MM.1S (cell line): ENCODE data around the gene ORC4.

ENCODE experiments used
- DNase-seq: peaks from one replicate; pipeline ENCODE4 v3.0.0-alpha.2; 2015
- H2AFZ ChIP-seq: fragments of 300-600 bp; sonication (generic); 2 replicates; pipeline ENCODE4 v1.6.0; 2016; ENCODE audit warnings: antibody characterized with exemption, low read length
- H3F3A ChIP-seq: fragments of 300-600 bp; sonication (generic); 2 replicates; pipeline ENCODE4 v1.6.1; 2016; ENCODE audit warnings: mild to moderate bottlenecking, antibody characterized with exemption, low read length, moderate library complexity, mixed read lengths; ENCODE audit not compliant: insufficient read depth
- H3K27ac ChIP-seq: fragments of 300-600 bp; sonication (generic); 2 replicates; pipeline ENCODE4 v1.5.1; 2016; ENCODE audit warnings: mild to moderate bottlenecking, low read length
- H3K27me3 ChIP-seq: fragments of 300-600 bp; sonication (generic); replicated peaks from 2 replicates; pipeline ENCODE4 v1.6.0; 2016; ENCODE audit warnings: low read length; ENCODE audit not compliant: insufficient read depth
- H3K36me3 ChIP-seq: fragments of 300-600 bp; sonication (generic); replicated peaks from 2 replicates; pipeline ENCODE4 v1.6.1; 2016; ENCODE audit warnings: mild to moderate bottlenecking, low read length, mixed read lengths; ENCODE audit not compliant: insufficient read depth
- H3K4me1 ChIP-seq: fragments of 300-600 bp; sonication (generic); 2 replicates; pipeline ENCODE4 v1.6.1; 2016; ENCODE audit warnings: low read length, mixed read lengths
- H3K4me2 ChIP-seq: fragments of 300-600 bp; sonication (generic); 2 replicates; pipeline ENCODE4 v1.6.0; 2016; ENCODE audit warnings: low read depth, low read length
- H3K4me3 ChIP-seq: fragments of 300-600 bp; sonication (generic); 2 replicates; pipeline ENCODE4 v1.5.1; 2016; ENCODE audit warnings: low read length, mixed read lengths
- H3K79me2 ChIP-seq: fragments of 300-600 bp; sonication (generic); 2 replicates; pipeline ENCODE4 v1.6.1; 2016; ENCODE audit warnings: mixed run types, low read length, mixed read lengths
- H3K9ac ChIP-seq: fragments of 300-600 bp; sonication (generic); 2 replicates; pipeline ENCODE4 v1.6.1; 2016; ENCODE audit warnings: low read length, mixed read lengths
- H3K9me2 ChIP-seq: fragments of 300-600 bp; sonication (generic); replicated peaks from 2 replicates; pipeline ENCODE4 v1.6.1; 2016; ENCODE audit warnings: mild to moderate bottlenecking, low read length, mixed read lengths; ENCODE audit not compliant: insufficient read depth
- H3K9me3 ChIP-seq: fragments of 300-600 bp; sonication (generic); replicated peaks from 2 replicates; pipeline ENCODE4 v1.6.1; 2016; ENCODE audit warnings: mild to moderate bottlenecking, low read length, mixed read lengths; ENCODE audit not compliant: insufficient read depth
- H4K20me1 ChIP-seq: fragments of 300-600 bp; sonication (generic); 2 replicates; pipeline ENCODE4 v1.6.1; 2016; ENCODE audit warnings: mild to moderate bottlenecking, low read length, moderate library complexity, mixed read lengths; ENCODE audit not compliant: insufficient read depth
- EZH2 ChIP-seq: fragments of 300-600 bp; sonication (generic); optimal IDR thresholded peaks from 2 replicates; pipeline ENCODE3; 2017; ENCODE audit warnings: low read depth, mild to moderate bottlenecking, antibody characterized with exemption, low read length, mixed read lengths
- EZH2phosphoT487 ChIP-seq: fragments of 300-600 bp; sonication (generic); IDR thresholded peaks from 2 replicates; pipeline ENCODE4 v1.6.1; 2018; ENCODE audit warnings: antibody characterized with exemption, low read length
- TF ChIP-seq, protein P1 (sequence below): fragments of 300-600 bp; sonication (generic); IDR thresholded peaks from 2 replicates; pipeline ENCODE4 v1.5.1; 2016; ENCODE audit warnings: antibody characterized with exemption, low read length, mixed read lengths

ORC4 gene

DNA sequence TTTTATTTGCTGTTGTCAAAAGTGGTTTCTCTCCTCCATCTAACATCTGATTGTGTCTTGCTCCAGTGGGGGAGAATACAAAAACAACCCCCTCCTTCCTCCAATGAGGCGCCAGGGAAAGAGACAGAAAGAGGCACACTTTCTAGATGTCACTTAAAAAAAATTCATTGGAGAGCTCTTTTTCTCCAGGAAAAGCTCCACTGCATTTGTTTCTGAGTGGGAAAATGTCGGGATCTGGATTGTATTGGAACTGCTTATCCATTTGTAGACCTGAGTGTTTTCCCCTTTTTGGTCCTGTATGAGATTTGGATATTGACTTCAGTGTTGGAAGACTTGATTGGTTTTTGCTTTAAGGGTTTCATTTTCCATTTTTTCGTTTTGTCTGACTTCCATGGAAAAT, 1.3 kb upstream of the ORC4 start:
- Histone ChIP-seq H4K20me1 (no peaks in the 10 kb centered on the region), H3K4me3 (peak overlapping the region; percentile 93), H3K9me3 (no peaks in the 10 kb centered on the region), H3K27ac (peak overlapping the region; percentile 93; the same call in 1 of the 2 replicates), H3K79me2 (peaks cover 90% of the 10 kb centered on the region), H3K4me2 (peak overlapping the region; percentile 90), H3K9me2 (no peaks in the 10 kb centered on the region), H3K36me3 (no peaks in the 10 kb centered on the region), H3K27me3 (no peaks in the 10 kb centered on the region), H3K9ac (peak overlapping the region; percentile 93), H2AFZ (peak overlapping the region; percentile 87; the same call in 1 of the 2 replicates), H3F3A (peaks cover 22% of the 10 kb centered on the region), H3K4me1 (peaks cover 20% of the 10 kb centered on the region)
- TF ChIP-seq, protein P1, sequence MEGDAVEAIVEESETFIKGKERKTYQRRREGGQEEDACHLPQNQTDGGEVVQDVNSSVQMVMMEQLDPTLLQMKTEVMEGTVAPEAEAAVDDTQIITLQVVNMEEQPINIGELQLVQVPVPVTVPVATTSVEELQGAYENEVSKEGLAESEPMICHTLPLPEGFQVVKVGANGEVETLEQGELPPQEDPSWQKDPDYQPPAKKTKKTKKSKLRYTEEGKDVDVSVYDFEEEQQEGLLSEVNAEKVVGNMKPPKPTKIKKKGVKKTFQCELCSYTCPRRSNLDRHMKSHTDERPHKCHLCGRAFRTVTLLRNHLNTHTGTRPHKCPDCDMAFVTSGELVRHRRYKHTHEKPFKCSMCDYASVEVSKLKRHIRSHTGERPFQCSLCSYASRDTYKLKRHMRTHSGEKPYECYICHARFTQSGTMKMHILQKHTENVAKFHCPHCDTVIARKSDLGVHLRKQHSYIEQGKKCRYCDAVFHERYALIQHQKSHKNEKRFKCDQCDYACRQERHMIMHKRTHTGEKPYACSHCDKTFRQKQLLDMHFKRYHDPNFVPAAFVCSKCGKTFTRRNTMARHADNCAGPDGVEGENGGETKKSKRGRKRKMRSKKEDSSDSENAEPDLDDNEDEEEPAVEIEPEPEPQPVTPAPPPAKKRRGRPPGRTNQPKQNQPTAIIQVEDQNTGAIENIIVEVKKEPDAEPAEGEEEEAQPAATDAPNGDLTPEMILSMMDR, result no peak
- no peak for TF ChIP-seq EZH2phosphoT487
- no peak for TF ChIP-seq EZH2
- no peak for DNase-seq

DNA sequence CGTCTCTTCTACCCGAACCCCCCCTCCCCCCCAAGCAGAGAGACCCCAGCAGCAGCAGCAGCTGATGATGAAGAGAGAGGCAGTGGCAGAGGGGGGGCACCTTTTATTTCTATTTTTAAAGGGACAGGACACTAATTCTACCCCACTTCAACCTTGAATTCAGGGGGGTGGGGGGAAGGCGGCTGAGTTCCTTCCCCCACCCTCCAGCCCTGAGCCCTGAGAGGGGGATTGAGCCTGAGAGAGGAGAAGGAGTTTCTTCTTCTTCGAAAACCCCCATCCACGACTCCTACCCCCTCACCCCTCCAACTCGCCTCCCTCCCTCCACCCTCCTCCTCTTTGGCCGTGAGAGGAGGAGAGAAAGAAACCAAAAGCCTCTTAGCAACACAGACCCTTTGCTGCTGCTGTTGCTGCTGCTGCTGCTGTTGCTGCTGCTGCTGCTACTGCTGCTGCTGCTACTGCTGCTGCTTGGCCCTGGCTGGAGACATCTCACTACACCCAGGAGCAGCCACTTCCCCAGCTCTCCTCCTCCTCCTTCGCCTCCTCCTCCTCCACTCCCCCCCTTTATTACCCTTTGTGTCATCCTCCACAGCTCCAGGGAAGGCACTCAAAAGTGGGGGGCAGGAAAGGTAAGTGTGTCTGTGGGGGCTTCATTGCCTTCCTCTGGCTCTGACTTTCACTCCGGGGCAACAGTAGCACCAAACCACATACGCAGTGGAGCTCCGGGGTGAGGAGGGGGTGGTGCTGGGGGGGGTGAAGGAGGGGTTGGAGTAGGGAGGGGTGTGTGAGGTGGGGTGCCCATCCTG, 723 bp upstream of the ORC4 start, which contains the start of gene MBD5:
Gene MBD5 (plus strand): TSS at position 33 of the 803 bp plus-strand sequence.
- H4K20me1 ChIP-seq, result no peaks in the 10 kb centered on the region
- DNase-seq, result peak; percentile 69
- H3K27ac ChIP-seq, result peak within 1 kb of the TSS; percentile 93
- peaks cover 20% of the 10 kb centered on the region for H3K4me1 ChIP-seq
- H3K9me3 ChIP-seq, result no peaks in the 10 kb centered on the region
- H3K36me3 ChIP-seq, result no peaks in the 10 kb centered on the region
- H3F3A ChIP-seq, result peaks cover 22% of the 10 kb centered on the region
- no peaks in the 10 kb centered on the region for H3K9me2 ChIP-seq
- peak within 1 kb of the TSS; percentile 87 for H2AFZ ChIP-seq
- H3K79me2 ChIP-seq, result peaks cover 92% of the 10 kb centered on the region
- H3K4me3 ChIP-seq, result peak within 1 kb of the TSS; percentile 93
- TF ChIP-seq, protein P1, result no peak
- TF ChIP-seq EZH2, result no peak
- TF ChIP-seq EZH2phosphoT487, result no peak
- peak within 1 kb of the TSS; percentile 90 for H3K4me2 ChIP-seq
- no peaks in the 10 kb centered on the region for H3K27me3 ChIP-seq
- peak within 1 kb of the TSS; percentile 93 for H3K9ac ChIP-seq

DNA sequence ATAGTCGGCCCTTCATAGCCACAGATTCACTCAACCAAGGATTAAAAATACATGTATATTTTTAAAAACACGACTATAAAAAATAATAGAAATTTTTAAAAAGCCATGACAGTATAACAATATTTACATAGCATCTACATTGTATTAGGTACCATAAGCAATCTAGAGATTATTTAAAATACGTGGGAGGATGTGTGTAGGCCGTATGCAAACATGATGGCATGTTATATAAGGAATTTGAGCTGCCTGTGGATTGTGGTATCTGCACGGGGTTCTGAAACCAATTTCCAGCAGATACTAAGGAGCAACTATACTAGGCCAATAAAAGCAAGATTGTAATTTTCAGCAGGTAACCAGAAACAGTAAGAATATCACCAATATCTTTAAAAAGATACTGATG, 5.9 kb downstream of the ORC4 start:
- no peak overlapping the region for H3K27ac ChIP-seq
- H3K79me2 ChIP-seq, result peaks cover 98% of the 10 kb centered on the region
- TF ChIP-seq EZH2phosphoT487 (no peak), EZH2 (no peak)
- TF ChIP-seq, protein P1, result no peak
- no peaks in the 10 kb centered on the region for H3K9me3 ChIP-seq
- H3K9me2 ChIP-seq, result no peaks in the 10 kb centered on the region
- no peak overlapping the region for H3K4me3 ChIP-seq
- H3K36me3 ChIP-seq, result no peaks in the 10 kb centered on the region
- no peaks in the 10 kb centered on the region for H3F3A ChIP-seq
- H2AFZ ChIP-seq, result no peak overlapping the region
- no peaks in the 10 kb centered on the region for H4K20me1 ChIP-seq
- no peaks in the 10 kb centered on the region for H3K4me1 ChIP-seq
- no peak for DNase-seq
- H3K27me3 ChIP-seq, result no peaks in the 10 kb centered on the region
- H3K9ac ChIP-seq, result no peak overlapping the region
- H3K4me2 ChIP-seq, result no peak overlapping the region
